Activated CD8-positive, alpha-beta memory T cell treated with anti-CD3 and anti-CD28 coated beads for 36 hours (primary cell): ENCODE data around the gene LOC101059915.
"Not testable (repeated sequence)": the region's sequence is repeated elsewhere in the genome, so short reads cannot be mapped to it uniquely, and the experiment has no call there.

Experiments
- CTCF ChIA-PET: fragments of 350-600 bp; sonication (Branson Sonifier 250); formaldehyde crosslinking; loops from one replicate; lab custom pipeline; 2021; ENCODE audit warnings: antibody characterized with exemption; lab: Charles Lee
- POLR2A ChIA-PET: fragments of 350-600 bp; sonication (Branson Sonifier 250); formaldehyde crosslinking; loops from one replicate; lab custom pipeline; 2021; ENCODE audit warnings: antibody characterized with exemption; lab: Charles Lee

LOC101059915 gene

DNA sequence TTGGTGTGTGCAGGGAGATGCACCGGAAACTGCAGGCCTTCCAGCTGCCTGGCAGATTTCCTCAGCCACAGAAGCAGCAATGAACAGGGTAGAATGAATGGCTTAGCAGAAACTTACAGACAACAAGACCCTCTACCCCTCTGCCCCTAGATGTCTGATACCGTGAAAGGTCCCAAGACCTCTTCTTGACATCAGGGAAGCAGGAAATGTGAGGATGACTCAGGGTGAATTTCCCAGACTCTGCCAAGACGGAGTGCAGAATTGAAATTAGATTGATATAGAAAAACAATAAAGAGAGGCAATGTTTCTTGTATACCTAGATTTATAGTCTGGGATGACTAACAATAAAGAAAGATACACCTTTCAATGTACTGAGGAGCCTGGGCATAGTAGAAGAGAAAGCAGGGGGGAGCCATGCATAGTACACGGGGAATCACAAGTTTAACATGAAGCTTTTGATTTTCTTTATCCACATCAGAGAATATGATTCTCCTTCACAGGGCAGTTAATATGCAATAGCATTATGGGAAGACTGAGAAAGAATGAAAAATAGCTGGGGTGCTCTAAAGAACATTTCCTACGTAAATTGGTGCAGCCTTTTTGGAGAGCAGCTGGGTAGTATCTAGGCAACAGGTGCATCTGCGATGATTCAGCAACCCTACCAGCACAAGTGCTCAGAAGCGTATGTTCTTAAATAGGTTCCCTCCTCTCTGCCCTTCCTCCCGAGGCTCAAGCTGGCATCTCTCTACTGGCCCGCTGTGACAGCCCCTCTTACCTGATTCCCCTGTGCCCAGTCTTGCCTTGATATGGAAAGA is 30.7 kb upstream of the LOC101059915 start:
- CTCF ChIA-PET, result interaction anchor here (1.1 kb wide), 1 partner anchor 11 kb away, joined by 3 read pairs; no protein-coding TSS in a partner anchor
- POLR2A ChIA-PET, result interaction anchor here (2.4 kb wide), 1 partner anchor 18 kb away, joined by 6 read pairs; the partner anchor contains the start of gene CXCR3

DNA sequence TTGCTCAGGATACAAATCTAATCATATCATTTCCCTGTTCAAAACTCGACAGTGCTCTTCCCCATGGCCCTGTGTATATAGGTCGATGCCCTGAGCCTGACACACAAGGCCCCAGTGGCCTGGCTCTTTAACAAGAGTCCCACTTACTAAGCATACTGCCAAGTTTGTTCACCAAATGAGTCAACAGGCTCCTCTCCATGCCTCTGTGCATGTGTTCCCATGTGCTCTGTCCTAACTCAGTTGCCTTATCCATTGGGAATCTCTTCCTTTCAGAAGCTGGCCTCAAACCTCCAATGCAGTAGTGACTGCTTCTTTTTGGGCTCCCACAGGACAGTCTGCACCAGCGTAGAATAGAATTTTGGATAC is 30.1 kb upstream of the LOC101059915 start:
- ChIA-PET POLR2A (interaction anchor here (2.4 kb wide), 1 partner anchor 19 kb away, joined by 6 read pairs; the partner anchor contains the start of gene CXCR3), CTCF (interaction anchor here (1.1 to 2.1 kb wide), 2 partner anchors 12 to 20 kb away, joined by 3 to 7 read pairs; no protein-coding TSS in a partner anchor)

- ChIA-PET CTCF (interaction anchor here (2.1 kb wide), 1 partner anchor 21 kb away, joined by 7 read pairs; no protein-coding TSS in a partner anchor), POLR2A (interaction anchor here (1.1 to 2.4 kb wide), 2 partner anchors 20 to 105 kb away, joined by 4 to 6 read pairs; partner anchors contain the start of genes CXCR3 and OGT)
These were observed 29.5 kb upstream of the LOC101059915 start for GRCh38 chrX:71637848-71638247.

- CTCF ChIA-PET, result interaction anchor here (2.1 kb wide), 1 partner anchor 21 kb away, joined by 7 read pairs; no protein-coding TSS in a partner anchor
- POLR2A ChIA-PET, result interaction anchor here (0.6 to 2.4 kb wide), 3 partner anchors 13 to 106 kb away, joined by 3 to 6 read pairs (median 4); partner anchors contain the start of genes CXCR3 and OGT
These were observed 28.9 kb upstream of the LOC101059915 start for GRCh38 chrX:71638409-71638808.

DNA sequence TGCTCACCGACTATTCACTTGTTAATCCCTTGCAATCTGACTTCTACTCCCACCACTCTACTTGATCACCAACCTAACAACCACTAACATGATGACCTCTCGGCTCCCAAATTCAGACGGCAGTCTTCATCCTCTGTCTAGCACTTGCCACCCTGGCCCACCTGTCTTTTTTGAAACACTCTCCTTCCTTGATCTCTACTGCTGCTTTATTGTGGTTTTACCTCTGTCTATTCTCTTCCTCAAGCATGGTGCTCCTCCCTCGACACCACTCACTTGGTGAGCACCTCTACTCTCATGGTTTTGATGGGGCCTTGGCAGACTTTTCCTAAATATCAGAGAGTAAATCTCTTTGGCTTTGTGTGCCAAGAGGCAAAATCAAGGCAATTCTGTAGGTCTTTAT is 27.3 kb upstream of the LOC101059915 start:
- ChIA-PET POLR2A (no interaction called here), CTCF (no interaction called here)

DNA sequence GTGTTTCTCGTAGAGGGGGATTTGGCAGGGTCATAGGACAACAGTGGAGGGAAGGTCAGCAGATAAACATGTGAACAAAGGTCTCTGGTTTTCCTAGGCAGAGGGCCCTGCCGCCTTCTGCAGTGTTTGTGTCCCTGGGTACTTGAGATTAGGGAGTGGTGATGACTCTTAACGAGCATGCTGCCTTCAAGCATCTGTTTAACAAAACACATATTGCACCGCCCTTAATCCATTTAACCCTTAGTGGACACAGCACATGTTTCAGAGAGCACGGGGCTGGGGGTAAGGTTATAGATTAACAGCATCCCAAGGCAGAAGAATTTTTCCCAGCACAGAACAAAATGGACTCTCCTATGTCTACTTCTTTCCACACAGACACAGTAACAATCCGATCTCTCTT is 22.9 kb upstream of the LOC101059915 start:
- POLR2A ChIA-PET, CTCF ChIA-PET: not testable (repeated sequence)

DNA sequence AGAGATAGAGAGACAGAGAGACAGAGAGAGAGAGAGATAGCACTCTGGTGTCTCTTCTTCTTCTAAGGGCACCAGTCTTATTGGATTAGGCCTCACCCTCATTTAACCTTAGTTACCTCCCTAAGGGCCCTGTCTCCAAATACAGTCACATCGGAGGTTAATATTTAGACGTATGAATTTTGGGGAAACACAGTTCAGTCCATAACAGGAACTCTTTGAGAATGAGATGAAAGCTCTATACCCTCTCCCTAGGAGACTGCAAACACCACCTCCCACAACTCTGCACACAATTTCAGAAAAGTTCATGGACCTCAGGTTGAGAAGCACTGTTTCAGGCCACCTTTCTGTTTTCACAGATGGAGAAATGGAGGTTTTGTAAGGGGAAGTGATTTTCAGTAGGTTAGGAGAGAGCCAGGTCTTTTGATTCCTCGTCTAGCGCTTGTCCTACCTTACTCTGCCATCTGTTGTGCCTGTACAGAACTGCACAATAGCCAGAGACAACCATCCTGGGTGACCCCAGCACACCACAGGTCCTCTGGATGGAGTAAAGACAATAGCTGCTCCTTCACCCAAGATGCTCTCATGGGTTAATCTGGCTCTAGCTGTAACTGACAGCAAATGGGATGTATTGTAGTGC is 16.9 kb upstream of the LOC101059915 start:
- CTCF ChIA-PET, result interaction anchor here (1.0 kb wide), 2 partner anchors 27 to 75 kb away, joined by 3 read pairs; no protein-coding TSS in a partner anchor
- POLR2A ChIA-PET, result no interaction called here

- POLR2A ChIA-PET, result no interaction called here
- CTCF ChIA-PET, result interaction anchor here (0.8 to 1.6 kb wide), 5 partner anchors 36 to 102 kb away, joined by 3 to 5 read pairs (median 4); no protein-coding TSS in a partner anchor
These were observed 14.9 kb upstream of the LOC101059915 start for GRCh38 chrX:71652405-71652804.

DNA sequence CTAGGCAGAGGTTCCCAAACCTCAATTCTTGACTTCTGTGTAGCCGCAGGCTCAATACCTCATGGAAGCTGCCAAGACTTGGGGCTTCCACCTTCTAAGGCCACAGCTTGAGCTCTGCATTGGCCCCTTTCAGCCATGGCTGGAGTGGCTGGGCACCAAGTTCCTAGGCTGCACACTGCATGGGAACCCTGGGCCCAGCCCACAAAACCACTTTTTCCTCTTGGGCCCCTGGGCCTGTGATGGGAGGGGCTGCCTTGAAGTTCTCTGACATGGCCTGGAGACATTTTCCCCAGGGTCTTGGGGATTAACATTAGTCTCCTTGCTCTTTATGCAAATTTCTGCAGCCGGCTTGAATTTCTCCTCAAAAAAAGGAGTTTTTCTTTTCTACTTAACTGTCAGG is 14.0 kb upstream of the LOC101059915 start:
- ChIA-PET CTCF (no interaction called here), POLR2A (no interaction called here)

DNA sequence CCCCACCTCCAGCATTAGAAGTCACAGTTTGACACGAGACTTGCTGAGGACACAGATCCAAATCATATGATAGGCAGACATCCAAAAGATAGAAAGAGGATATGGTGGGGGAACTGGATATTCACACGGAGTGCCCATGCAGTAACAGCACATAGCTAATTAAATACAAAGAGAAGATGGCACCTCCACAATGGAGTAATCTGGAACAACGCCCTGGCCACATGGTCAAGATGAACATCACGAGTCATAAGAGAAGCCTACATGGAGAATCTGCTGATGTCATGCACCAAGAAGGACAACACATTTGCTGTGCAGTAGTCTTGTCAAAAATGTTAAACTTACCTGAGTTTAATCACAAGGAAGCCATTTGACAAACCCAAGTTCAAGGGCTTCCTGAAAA is 10.1 kb upstream of the LOC101059915 start:
- ChIA-PET CTCF (no interaction called here), POLR2A (no interaction called here)

- CTCF ChIA-PET, result no interaction called here
- POLR2A ChIA-PET, result no interaction called here
These were observed 8.0 kb upstream of the LOC101059915 start for GRCh38 chrX:71659342-71659741.

DNA sequence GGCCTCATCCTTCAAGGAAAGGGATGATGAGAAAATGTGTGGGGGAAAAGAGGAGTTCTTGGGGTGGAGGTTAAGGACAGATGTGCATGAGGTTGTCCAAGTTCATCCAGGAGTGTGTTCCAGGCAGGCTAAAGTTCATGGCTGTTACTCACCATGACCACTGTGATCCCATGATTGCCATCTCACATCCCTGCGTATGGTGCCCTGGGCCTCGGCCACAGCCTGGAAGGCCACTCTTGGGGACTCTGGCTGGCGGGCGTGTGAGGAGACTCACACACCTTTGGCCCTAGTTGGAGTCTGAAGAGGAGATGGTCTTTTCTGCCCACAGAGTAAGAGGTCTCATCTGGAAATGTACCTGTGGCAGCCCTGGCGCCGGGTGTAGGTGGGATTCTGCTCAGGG is 7.4 kb upstream of the LOC101059915 start:
- ChIA-PET CTCF (no interaction called here), POLR2A (no interaction called here)

DNA sequence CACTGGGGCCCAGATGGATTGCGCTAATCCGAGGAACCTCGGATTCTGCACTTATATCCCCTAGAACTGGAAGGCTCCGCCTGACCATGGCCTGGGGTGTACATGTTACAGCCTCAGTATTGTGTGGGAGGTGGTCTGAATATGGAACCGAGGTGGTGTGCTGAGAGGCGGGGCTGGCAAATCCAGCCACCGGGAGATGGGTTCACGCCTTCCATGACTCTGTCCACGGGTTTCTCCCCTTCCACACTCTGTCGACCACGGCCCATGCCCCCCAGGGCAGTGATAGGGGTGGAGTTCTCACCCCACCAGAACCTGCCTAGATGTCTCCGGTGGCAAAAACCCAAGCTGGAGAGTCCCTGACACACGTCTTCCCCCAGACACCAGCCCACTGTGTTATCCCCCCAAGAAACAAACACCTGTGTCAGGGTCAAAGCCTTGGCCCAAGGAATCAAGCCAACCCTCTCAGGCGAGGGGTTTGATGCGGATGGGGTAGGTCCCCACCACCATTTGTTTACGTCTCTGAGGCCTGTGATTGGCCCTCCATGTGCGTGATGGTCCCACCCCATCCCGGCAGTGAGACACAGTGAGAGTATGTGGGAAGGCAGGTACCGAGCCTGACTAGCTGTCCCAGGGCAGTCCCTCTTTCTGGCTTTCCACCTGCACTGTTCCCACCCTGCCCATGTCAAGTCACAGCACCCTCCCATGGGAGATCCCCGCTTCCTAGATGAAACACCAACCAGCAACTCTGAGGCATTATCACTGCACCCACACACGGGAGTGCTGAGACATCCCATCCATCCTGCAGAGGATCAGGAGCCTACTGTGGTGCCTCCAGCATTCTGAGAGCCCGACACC is 6.6 kb upstream of the LOC101059915 start:
- ChIA-PET POLR2A (no interaction called here), CTCF (no interaction called here)

GRCh38 chrX:71661919-71662318 is 5.4 kb upstream of the LOC101059915 start:
- CTCF ChIA-PET, result no interaction called here
- POLR2A ChIA-PET, result no interaction called here

GRCh38 chrX:71662654-71663053 is 4.7 kb upstream of the LOC101059915 start:
- CTCF ChIA-PET, POLR2A ChIA-PET: not testable (repeated sequence)

- CTCF ChIA-PET, POLR2A ChIA-PET: not testable (repeated sequence)
These were observed 4.1 kb upstream of the LOC101059915 start for GRCh38 chrX:71663238-71663637.

DNA sequence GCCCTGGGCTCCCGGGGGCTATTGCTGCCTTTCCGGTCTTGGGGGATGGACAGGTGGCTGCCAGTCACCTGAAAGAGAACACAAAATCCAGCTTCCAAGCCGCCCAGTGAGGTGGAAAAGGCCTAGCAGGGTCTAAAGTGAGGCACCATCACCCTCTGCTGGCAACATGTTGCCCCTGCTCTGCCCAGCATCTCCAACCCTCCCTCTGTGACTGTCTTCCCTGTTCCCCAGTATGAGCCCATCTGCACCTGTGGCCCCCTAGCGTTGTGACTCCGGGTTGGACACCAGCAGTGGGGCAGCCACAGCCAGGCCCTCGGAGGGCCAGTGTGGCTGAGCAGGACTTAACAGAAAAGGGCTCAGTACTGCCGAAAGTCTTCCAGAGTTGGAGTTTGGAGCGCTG is 3.1 kb upstream of the LOC101059915 start:
- CTCF ChIA-PET, POLR2A ChIA-PET: not testable (repeated sequence)

DNA sequence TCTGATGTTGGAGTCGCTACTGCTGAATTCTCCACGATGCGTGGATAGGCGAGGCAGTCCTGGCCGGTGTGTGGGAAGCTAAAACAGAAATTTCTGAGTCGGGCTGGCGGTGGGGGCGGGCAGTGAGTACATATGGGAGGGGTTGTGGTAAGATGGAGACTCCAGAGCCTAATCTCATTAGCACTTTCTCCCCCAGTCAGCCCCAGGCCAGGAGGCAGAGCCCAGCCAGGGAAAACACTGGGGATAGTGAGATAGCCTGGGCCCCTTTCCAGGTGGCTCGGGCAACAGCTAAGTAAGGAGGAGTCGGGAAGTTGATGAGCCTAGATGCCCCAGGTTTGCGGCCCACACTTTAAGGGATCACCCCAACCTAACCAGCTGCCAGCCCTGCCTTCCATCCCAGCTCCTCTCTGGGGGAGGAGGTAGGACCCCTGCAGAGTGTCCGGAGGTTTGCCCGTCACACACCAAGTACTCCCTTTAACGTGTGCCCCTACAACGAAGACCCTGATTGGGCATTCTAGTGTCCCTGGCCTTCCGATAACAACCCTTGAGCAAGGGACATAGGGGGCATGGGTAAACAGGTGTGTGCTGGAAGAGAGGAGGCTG is 2.4 kb upstream of the LOC101059915 start:
- ChIA-PET POLR2A (no interaction called here), CTCF (no interaction called here)

DNA sequence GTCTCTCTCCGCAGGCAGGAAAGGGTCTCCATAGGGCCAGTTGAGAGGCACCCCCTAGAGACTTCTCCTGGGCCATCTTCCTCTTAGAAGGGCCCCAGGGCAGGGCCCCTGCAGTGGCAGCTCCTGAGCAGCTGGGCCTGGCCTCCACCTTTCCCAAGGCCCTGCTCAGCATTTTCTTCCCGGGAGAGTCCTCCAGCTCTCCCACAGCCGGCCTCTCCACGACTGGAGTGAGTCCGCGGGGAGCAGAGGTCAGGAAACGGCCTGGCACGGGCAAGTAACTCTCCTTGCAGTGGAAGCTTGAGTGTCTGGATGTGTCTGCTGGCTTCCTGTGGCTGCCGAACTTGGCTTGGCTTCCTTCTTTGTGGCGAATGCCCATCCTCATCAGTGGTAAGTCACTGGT is 1.6 kb upstream of the LOC101059915 start:
- CTCF ChIA-PET, result no interaction called here
- POLR2A ChIA-PET, result no interaction called here
